Loucy (cell line): Measurements from ENCODE around the gene LHPP.

Experiments used
- H2AFZ ChIP-seq: fragments of 200-600 bp; sonication (generic); 2 replicates; pipeline ENCODE4 v1.6.0; 2016; ENCODE audit warnings: antibody characterized with exemption, mild to moderate bottlenecking, low read length, moderate library complexity
- H3F3A ChIP-seq: fragments of 200-600 bp; 2 replicates; pipeline ENCODE4 v1.6.0; 2016; ENCODE audit warnings: antibody characterized with exemption, low read depth, mild to moderate bottlenecking
- H3K27me3 ChIP-seq: fragments of 200-600 bp; sonication (generic); 2 replicates; pipeline ENCODE4 v1.6.1; 2014; ENCODE audit warnings: low read length, mild to moderate bottlenecking; ENCODE audit not compliant: insufficient read depth, poor library complexity, severe bottlenecking
- H3K36me3 ChIP-seq: fragments of 200-600 bp; sonication (generic); 2 replicates; pipeline ENCODE4 v1.6.1; 2016; ENCODE audit warnings: low read length; ENCODE audit not compliant: insufficient read depth
- H3K4me1 ChIP-seq: fragments of 200-600 bp; sonication (generic); 2 replicates; pipeline ENCODE4 v1.5.1; 2014; ENCODE audit warnings: low read length, mild to moderate bottlenecking; ENCODE audit not compliant: insufficient read depth, poor library complexity, severe bottlenecking
- H3K4me2 ChIP-seq: fragments of 200-600 bp; sonication (generic); 2 replicates; pipeline ENCODE4 v1.6.0; 2014; ENCODE audit warnings: antibody characterized with exemption, low read length, low read depth, mild to moderate bottlenecking; ENCODE audit not compliant: poor library complexity, severe bottlenecking
- H3K4me3 ChIP-seq: fragments of 200-600 bp; sonication (generic); 2 replicates; pipeline ENCODE4 v1.5.1; 2014; ENCODE audit warnings: low read length, mild to moderate bottlenecking, mixed read lengths; ENCODE audit not compliant: poor library complexity, severe bottlenecking
- H3K79me2 ChIP-seq: fragments of 200-600 bp; sonication (generic); 2 replicates; pipeline ENCODE4 v1.6.1; 2014; ENCODE audit warnings: low read length; ENCODE audit not compliant: insufficient read depth
- H3K9ac ChIP-seq: fragments of 200-600 bp; sonication (generic); 2 replicates; pipeline ENCODE4 v1.6.0; 2014; ENCODE audit warnings: mild to moderate bottlenecking, low read depth, low read length, moderate library complexity; ENCODE audit not compliant: poor library complexity, severe bottlenecking
- H3K9me2 ChIP-seq: fragments of 200-600 bp; sonication (generic); replicated peaks from 2 replicates; pipeline ENCODE4 v1.6.1; 2016; ENCODE audit warnings: low read depth, low read length, mixed read lengths
- H3K9me3 ChIP-seq: fragments of 200-600 bp; sonication (generic); 2 replicates; pipeline ENCODE4 v1.6.1; 2014; ENCODE audit warnings: mild to moderate bottlenecking, antibody characterized with exemption, low read length, low read depth; ENCODE audit not compliant: insufficient read depth
- H4K20me1 ChIP-seq: fragments of 200-600 bp; sonication (generic); 2 replicates; pipeline ENCODE4 v1.6.0; 2014; ENCODE audit warnings: antibody characterized with exemption, low read length, mild to moderate bottlenecking; ENCODE audit not compliant: insufficient read depth, poor library complexity, severe bottlenecking
- EZH2phosphoT487 ChIP-seq: fragments of 200-600 bp; IDR thresholded peaks from 2 replicates; pipeline ENCODE4 v1.6.1; 2018; ENCODE audit warnings: antibody characterized with exemption, mild to moderate bottlenecking, moderate library complexity, borderline replicate concordance
- TF ChIP-seq, protein P1 (sequence below): fragments of 200-600 bp; sonication (generic); conservative IDR thresholded peaks from 2 replicates; pipeline ENCODE4 v1.5.1; 2014; ENCODE audit warnings: mild to moderate bottlenecking, antibody characterized with exemption, low read length

LHPP gene

DNA sequence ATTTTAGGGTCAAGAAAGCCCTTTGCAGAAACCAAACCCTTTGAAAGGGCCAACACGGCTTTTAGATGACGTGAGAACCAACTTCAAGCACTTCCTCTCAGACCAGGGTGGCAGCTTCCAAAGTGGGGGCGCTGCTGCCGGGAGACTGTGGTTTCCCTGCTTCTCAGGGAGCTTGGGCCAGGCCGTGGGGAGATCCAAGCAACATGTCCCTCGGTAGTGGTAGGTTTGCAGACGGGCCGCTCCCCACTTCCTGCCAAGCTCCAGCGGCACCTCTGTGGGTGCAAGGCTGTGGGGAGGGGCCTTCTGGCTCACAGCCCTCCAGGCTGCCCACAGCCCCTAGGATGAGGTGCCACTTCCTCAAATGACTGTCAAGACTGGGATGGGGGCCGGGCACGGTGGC is 150.1 kb downstream of the LHPP start:
- H3F3A ChIP-seq: no peaks in the 10 kb centered on the region
- TF ChIP-seq, protein P1, sequence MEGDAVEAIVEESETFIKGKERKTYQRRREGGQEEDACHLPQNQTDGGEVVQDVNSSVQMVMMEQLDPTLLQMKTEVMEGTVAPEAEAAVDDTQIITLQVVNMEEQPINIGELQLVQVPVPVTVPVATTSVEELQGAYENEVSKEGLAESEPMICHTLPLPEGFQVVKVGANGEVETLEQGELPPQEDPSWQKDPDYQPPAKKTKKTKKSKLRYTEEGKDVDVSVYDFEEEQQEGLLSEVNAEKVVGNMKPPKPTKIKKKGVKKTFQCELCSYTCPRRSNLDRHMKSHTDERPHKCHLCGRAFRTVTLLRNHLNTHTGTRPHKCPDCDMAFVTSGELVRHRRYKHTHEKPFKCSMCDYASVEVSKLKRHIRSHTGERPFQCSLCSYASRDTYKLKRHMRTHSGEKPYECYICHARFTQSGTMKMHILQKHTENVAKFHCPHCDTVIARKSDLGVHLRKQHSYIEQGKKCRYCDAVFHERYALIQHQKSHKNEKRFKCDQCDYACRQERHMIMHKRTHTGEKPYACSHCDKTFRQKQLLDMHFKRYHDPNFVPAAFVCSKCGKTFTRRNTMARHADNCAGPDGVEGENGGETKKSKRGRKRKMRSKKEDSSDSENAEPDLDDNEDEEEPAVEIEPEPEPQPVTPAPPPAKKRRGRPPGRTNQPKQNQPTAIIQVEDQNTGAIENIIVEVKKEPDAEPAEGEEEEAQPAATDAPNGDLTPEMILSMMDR: no peak
- TF ChIP-seq EZH2phosphoT487: no peak

DNA sequence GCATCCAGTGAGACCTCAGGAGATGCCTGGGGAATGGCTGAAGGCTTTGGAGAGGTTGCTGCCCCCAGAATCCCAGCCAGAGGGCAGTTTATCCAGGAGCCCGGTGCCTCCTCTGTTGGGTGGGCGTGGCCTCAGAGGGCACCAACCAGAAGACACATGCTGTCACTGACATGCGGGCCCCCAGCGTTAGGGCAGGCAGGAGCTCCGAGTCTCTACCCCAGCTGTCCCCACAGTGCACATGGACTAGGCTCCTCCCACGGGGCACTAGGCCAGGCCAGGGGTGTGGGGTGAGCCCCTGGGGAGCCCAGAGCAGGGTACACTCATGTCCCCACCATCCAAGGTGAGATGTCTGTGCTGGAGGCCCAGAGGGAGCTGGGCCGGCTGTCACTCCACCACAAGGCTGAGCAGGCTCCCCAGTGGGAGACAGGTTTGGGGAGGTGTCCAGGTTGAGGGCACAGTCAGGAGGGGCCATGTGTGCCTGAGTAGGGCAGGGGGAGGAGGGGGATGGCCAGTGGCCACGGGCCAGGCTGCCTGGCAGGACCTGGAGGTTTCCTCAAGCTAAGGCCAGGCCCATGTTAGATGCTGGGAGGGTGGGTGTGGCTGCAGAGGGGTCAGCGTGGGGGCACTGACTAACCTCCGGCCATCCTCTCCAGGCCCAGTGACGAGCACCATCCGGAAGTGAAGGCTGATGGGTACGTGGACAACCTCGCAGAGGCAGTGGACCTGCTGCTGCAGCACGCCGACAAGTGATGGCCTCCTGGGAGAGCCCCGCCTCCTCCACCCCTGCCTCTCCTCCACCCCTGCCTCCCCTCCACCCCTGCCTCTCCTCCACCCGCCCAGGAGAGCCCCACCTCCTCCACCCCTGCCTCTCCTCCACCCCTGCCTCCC is 151.2 kb downstream of the LHPP start:
- H3K9ac ChIP-seq: no peak overlapping the region
- TF ChIP-seq, protein P1: no peak
- no peak for TF ChIP-seq EZH2phosphoT487
- no peak overlapping the region for H2AFZ ChIP-seq
- no peaks in the 10 kb centered on the region for H3K79me2 ChIP-seq
- no peaks in the 10 kb centered on the region for H3K9me2 ChIP-seq
- H3K4me1 ChIP-seq: no peaks in the 10 kb centered on the region
- H3K4me2 ChIP-seq: no peak overlapping the region
- no peak overlapping the region for H3K4me3 ChIP-seq
- H3K9me3 ChIP-seq: no peaks in the 10 kb centered on the region
- H3K36me3 ChIP-seq: peaks cover 8% of the 10 kb centered on the region; the same call in 1 of the 2 replicates
- no peaks in the 10 kb centered on the region for H4K20me1 ChIP-seq
- no peaks in the 10 kb centered on the region for H3K27me3 ChIP-seq
- H3F3A ChIP-seq: no peaks in the 10 kb centered on the region

More for the DNA sequence above, 150.1 kb downstream of the LHPP start:
- Histone ChIP-seq H3K4me1 (no peaks in the 10 kb centered on the region), H3K9me3 (no peaks in the 10 kb centered on the region), H4K20me1 (no peaks in the 10 kb centered on the region), H3K9ac (no peak overlapping the region), H3K79me2 (no peaks in the 10 kb centered on the region), H3K27me3 (no peaks in the 10 kb centered on the region), H3K9me2 (no peaks in the 10 kb centered on the region), H3K36me3 (peaks cover 1% of the 10 kb centered on the region; the same call in 1 of the 2 replicates), H3K4me2 (no peak overlapping the region), H2AFZ (no peak overlapping the region), H3K4me3 (no peak overlapping the region)

DNA sequence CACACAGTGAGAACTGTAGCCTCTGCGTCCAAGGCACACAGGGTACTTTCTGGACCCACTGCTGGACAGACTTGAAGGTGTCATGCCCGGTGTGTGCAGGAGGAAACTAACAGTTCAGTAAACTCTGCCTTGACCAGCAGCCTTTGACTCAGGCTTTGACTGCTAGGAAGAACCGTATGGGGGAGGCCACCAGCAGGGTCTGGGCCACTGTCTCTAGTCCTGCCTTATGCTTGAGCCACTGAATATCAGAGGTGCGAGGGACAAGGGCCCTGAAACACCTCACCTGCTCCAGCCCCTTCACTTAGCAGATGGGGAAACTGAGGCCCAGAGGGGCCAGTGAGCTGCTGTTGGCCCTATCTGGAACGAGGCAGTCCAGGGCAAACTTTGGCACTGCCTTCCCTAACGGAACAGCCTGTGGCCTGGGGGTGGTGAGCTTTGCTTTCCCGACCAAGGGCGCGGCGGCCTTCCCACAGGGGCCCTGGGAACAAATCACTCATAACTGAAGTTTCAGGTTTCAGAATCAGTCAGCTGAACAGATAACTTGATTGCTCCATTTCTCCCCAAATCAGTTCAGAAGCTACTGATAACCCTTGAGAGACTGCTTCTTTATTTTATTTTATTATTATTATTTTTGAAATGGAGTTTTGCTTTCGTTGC is 152.5 kb downstream of the LHPP start:
- no peak overlapping the region for H2AFZ ChIP-seq
- no peaks in the 10 kb centered on the region for H3K9me3 ChIP-seq
- H3K4me1 ChIP-seq: no peaks in the 10 kb centered on the region
- TF ChIP-seq, protein P1: no peak
- TF ChIP-seq EZH2phosphoT487: no peak
- peaks cover 19% of the 10 kb centered on the region; the same call in 1 of the 2 replicates for H3K36me3 ChIP-seq
- H3K9me2 ChIP-seq: no peaks in the 10 kb centered on the region
- H3K4me3 ChIP-seq: no peak overlapping the region
- no peaks in the 10 kb centered on the region for H3K79me2 ChIP-seq
- H3K4me2 ChIP-seq: no peak overlapping the region
- H3K9ac ChIP-seq: no peak overlapping the region
- no peaks in the 10 kb centered on the region for H4K20me1 ChIP-seq
- no peaks in the 10 kb centered on the region for H3F3A ChIP-seq
- no peaks in the 10 kb centered on the region for H3K27me3 ChIP-seq
